OCI-M1 (cell line): ENCODE measurements around the gene KLHL29.

Experiments
- DNase-seq: peaks from one replicate; lab custom pipeline; 2025; lab: John Stamatoyannopoulos, UW

KLHL29 gene

DNA sequence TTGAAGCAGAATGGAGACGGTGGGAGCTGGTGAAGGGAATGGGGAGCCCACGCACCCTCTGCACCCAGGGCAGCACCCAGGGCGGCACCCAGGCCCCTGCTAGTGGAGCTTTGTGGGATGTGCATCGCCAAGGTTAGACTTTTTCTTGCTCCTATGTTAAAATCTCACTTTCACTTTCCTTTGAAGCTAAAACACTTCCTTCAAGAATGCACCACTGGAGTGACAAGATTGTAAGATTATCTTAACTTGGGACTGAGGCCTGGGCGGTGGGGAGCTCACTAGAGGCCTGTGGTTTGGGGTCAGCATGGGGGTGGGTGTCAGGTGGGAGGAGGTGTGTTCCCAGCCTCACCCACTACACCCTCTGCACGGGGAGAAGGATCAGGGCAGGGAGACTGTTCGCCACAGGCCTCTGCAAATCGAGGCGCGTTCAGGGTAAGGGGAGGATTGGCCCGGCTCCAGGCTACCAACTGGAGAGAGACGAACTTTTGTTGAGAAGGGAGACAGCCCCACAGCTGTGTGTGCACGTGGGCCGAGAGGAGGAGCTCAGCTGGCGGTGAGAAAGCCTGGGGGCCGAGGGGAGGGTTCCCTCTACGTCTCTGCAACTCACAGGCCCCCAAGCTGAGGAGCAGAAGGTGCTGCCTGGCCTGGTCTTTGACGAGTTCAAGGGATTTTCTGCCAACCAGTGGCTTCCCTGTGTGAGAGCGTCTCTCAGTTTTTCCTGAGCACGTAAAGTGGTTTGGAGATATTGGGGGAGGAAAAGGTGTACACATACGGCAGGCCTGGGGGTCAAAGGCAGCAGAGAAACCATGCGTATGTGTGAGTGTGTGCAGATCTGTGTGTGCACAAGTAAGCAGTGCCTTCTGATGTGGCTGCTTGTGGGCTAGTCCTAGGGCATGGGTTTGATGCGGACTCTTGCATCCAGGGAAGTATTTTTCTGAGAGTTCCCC is 147.7 kb downstream of the KLHL29 start:
- peak; percentile 77 for DNase-seq

DNA sequence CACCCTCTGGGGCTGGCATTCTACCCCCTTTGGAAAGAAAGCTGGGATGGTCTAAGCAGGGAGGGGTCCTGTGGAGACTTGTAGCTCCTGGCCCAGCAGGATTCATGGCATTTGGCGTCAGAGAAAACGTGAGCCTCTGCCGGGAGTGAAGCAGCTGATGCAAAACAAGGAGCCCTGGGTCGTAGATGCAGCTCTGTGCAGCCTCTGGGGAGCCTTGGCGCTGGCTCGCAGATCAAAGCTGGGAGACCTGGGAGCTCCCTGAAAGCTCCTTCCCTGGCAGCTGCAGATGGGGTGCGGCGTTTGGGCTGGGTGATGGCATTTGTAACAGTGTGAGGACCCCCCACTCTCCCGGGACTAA is 148.3 kb downstream of the KLHL29 start:
- no peak for DNase-seq

DNA sequence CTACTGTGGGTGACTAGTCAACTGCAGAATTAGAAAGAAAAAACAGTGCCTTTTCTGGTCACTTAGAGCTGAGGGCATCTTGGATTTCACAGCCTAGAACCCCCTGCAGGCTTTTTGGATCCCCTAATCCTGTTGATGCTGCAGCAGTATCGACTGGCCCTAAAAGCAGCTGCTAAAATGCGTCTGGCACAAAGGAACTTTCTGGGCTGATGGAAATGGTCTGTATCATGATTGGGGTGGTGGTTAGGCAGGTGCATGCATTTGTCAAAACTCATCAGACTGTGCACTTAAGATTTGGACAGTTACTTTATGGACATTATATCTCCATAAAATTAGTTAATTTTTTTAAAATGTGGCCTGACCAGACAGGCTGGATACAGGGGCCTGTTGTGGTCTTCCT is 149.8 kb downstream of the KLHL29 start:
- DNase-seq = no peak

DNA sequence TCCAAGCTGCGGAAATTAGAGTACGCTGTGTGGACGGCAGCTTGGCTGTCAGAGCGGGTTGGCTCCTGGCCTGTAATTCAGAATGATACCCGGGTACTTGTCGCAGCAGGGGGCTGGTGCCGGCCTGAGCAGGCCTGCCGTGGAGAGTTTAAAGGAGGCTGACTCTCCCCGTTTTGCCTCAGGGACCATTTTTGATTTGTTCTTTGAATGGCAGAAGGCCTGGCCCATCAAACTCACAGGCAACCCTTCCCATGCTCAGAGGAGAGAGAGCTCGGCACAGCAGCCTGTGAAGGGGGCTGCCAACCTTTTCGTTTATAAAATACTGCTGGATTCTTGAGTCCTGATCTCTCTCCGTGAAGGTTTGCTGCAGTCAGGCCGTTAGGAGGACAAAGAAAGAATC is 151.3 kb downstream of the KLHL29 start:
- DNase-seq = no peak

DNA sequence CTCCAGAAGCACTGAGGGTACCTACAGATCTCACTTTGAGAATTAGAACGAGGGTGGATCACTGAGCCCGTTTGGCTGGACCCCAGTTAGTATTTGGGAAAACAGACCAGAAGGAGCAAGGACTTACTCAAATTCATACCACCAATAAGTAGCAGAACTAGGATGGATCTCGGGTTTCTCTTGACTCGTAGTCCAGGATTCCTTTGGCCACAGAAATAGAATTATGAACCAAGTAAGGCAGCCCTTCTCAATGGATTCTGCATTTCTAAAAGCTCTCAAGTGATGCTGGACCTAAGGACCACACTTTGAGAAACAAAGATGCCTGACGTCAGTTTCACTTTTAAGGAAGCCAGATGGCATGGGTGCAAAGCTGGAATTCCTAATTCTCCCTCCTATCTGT is 153.0 kb downstream of the KLHL29 start:
- no peak for DNase-seq

DNA sequence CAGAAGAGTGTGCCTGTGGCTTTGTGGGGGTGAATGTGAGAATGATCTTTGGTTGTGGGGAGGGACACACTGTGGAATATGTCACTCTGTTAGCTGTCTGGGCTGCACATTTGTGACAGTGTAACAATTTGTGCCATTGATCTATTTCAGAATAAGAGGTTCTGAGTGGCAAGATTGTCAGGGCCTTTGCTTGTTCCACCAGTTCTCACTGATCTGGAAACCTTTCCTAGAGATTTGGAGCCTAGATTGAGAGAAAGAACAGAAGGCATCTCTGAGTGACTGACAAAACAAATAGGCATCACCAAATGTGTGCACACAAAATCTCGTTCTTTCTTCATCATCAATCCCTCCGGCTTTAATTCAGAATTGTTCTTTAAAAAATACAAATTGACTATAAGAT is 153.6 kb downstream of the KLHL29 start:
- no peak for DNase-seq

DNA sequence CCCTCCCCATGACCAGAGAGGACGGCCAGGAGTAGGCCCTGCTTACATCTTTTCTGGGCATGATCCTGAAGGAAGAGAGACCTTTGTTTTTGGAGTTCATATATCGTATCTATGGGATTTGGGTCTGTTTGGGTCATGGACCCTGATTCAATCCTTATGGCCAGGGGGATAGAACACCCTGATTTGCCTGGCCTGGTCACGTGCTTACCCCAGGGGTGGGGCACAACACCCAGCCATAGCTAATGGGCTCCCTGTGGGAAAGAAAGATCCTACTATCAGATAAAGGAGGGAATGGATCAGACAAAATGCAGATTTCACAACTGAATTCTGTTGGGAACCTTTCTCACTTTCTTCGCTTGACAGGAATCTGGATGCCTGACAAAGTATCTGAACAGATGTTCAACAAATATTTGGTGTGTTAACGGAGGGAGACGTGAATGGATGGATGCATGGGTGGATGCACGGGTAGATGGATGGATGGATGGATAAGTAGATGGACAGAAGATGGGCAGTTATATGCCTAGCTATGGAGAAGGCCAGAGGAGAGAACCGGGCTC is 155.9 kb downstream of the KLHL29 start:
- no peak for DNase-seq

DNA sequence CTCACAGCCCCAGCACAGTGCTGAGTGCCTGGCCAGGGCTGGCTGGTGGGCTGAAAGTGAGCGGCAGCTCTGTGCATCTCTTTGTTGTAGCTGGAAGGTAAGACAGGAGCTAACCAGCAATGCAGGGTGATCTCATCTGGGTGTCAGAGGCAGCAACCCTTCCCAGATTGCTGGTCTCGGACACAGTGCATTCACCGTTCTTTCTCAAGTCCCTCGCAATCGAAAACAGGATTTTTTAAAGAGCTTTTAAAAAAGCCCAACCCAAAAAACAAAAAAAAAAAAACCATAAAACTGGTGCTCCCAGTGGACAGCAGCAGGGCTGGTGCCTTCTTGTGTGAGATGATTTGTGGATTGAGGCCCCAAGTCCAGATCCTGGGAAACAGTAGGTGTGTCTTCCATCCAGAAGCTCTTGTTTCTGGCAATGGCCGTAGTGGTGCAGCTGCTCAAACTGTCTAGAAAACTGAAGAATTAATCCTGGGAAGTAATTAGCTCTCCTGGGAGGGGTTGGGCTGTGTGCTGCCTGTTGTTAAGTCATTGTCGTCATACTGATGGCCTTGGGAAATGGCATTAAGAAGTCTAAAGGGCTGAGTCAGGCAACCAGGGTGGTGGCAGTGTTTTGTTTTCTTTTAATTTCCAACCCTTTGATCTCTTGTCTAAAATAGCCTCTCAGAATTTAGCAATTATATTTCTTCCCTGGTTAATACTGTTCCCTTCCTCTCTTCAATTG is 156.7 kb downstream of the KLHL29 start:
- no peak for DNase-seq

DNA sequence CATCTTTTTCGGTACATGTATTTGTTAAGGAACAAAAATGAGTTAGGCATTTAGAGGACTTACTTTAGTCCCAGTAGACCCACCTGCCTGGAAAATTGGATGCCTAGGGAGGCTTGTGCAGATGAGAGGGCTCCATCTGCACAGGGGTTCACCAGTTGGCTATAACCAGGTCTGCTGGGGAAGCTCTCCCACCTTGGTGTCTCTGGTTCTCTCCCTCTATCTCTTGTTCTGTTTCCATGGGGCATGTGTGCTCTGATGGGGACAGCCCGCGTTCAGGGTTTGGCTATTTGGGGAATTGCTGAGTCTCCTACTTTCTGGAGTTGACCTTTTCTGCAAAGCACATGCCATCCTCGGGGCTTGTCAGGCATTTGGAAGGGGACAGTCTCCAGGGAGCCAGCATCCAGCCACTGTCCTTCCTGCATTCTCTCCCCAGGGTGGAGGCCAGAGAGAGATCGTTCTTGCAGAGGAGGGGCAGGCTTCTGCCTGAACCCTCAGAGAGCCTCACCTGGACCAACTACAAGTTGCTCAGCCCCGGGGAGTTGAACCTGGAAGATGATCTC is 157.3 kb downstream of the KLHL29 start:
- DNase-seq = no peak

DNA sequence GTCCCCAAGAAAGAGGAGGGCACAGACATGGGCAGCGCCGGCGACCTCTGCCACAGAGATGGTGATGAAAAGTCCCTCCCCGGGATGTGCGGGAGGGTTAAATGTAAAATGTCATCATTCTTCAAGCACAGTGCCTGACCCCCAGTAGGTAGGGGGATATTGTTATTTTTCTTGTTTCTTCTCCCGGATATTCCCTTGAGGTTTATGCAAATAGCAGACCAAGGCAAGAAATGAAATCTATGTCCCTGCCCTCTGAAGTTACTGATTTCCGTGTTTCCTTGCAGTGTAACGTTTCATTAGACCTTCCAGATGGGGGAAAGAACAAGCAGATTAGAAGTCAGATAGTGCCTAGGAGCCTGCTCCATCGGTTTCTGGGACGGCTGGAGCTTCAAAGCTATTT is 158.3 kb downstream of the KLHL29 start:
- no peak for DNase-seq

DNA sequence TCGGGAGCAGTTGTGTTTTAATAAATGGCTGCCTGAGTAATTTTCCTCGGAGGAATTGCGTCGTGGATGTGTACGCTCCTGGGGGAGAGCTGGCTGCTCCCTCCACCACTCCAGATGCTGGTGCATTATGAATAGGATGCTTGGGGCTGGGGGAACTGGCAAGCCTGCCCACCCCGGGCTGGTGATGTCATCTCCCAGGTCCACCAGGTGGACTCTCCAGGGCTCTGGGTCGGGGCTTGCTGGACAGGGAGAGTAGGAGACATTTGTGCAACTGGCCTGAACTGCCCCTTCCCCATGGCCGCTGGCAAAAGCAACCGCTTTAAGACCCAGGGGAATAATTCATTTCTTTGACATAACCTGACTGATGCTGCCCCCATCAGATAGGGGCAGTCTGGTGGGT is 158.7 kb downstream of the KLHL29 start:
- no peak for DNase-seq

DNA sequence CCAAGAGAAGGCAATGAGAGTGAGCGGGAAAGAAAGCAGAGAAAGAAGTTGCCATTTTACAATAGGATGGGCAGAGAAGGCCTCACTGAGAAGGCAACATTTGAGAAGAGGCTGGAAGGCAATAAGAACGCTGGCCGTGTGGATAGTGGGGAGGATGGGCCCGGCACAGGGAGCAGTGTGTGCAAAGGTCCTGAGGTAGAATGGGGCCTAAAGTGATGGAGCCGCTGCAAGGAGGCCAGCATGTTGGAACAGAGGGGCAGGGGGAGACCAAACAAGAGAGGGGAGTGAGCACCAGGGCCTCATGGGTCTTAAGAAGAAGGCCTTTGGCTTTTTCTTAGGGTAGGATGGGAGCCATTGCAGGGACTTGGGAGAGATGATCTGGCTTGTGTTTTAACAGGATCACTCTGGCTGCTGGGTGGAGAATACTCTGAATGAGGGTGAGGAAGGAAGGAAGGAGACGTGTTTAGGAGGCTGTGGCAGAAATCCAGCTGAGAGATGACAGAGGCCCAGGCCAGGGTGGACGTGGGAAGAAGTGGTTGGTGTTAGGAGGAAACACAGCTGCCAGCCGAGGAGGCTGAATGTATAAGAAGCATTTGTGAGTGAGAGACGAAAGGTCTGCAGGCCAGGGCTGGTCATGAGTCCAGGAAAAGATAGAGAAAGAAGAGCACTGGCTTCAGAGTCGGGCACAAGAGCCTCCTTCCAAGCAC is 159.8 kb downstream of the KLHL29 start:
- no peak for DNase-seq

DNA sequence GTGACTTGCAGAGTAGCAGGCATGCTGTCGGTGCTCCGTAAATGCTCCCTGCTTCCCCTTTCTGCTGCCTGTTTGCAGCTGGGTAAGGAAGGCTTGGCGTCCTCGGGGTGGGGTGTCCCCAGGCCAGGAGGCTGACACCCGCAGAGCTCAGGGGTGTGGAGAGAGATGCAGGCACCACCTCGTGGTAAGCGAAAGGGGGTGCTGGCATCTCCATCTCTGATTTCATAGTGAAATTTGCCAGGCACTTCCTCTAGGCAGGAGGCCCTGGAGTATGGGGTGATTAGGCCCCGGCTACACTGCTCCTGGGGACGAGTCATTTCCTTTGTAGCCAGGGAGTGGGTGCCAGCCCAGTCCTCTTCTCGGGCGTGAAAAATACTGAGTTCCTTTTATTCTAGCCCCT is 160.4 kb downstream of the KLHL29 start:
- no peak for DNase-seq

DNA sequence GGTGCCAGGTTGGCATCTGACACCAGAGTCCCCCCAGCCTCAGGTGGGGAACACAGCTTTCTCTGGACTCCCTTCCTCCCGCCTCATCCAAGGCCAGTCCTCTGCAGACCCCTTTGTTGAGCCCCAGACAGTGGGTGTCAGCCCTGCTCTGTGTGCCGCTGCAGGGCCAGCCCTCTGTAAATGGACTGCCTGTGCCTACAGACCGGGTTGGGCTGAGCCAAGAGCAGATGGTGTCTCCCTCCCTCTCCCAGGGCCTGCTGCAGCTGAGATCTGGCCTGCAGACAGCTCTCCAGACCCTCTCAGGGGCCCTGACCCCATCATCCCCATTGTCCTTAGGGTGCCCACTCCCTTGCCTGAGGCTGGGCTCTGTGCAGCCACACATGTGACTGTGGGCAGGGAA is 160.8 kb downstream of the KLHL29 start:
- no peak for DNase-seq

DNA sequence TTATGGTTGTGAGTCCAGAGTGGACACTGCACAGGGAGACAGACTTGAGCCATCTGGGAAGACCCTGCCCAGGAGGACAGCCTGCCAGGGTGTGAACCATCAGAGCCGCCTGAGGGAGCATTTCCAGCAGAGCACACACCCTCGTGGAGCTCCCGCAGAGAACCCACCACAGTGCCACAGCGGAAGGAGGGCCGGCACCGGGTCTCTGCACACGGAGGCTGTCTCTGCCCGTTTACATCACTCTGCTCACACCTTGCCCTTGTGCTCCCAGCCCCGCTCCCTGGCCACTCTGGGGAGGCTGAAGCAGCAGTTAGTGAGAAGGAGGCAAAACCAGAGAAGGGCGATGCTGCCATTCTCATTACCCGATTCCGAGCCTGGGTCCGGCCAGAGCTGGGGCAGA is 161.9 kb downstream of the KLHL29 start:
- DNase-seq = no peak

DNA sequence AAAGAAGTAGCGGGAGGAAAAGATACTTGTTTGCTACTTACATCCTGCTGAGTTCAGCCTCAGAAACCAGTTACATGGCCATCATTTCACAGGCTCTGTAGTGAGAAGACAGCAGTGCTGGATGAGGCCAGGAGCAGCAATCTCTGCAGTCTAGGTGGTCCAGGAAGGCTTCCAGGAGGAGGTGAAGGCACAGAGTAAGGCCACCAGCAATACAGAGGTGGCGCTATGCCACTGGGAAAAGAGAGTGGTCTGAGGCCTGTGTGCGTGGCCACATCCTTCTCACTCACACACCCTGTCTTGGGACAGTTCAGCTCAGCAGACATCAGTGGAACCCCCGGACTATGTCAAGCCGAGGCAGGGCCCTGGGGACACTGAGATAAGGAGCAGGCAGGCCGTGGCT is 162.7 kb downstream of the KLHL29 start:
- no peak for DNase-seq

DNA sequence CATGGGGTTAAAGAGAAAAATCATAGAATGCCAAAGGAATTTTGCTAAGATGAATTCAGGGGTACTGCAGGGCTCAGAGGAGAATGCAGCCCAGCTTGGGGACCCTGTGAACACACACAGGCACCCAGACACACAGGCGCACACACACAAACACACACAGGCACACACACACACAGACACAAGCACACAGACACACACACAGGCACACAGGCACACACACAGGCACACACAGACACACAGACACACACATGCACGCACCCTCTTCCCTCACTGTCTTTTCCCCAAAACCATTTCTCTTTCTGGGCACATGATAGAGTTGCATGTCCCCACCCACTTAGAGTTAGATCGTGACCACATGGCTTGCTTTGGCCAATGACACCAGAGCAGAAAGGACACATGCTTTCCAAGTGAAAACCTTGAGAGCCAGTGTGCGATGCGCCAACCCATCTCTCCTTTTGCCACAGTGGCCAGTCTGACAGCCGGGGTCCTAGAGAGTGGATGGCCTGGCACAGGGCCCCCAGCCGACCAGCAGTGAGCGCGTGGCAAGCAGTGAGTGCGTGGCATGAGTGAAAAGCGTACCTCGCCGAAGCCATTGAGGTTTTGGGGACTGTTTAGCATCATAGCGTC is 163.3 kb downstream of the KLHL29 start:
- DNase-seq = no peak

DNA sequence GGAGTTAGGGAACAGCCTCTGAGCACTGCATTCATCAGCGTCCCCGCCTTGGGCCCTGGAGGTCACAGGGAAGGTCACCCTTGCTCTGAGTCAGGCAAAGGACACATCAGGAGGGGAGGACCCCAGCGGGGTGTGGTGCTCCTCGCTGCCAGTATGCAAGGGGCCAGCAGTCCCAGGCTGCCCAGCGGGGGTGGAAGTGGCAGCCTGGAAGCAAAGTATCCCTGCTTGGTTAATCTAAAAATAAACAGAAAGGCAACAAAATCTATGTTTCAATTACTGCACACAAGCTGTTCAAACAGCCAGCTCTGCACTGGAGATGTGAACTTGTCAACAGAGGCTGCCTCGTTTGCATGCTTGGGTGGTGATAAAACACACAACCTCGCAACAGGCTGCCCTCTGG is 164.1 kb downstream of the KLHL29 start:
- DNase-seq = no peak

DNA sequence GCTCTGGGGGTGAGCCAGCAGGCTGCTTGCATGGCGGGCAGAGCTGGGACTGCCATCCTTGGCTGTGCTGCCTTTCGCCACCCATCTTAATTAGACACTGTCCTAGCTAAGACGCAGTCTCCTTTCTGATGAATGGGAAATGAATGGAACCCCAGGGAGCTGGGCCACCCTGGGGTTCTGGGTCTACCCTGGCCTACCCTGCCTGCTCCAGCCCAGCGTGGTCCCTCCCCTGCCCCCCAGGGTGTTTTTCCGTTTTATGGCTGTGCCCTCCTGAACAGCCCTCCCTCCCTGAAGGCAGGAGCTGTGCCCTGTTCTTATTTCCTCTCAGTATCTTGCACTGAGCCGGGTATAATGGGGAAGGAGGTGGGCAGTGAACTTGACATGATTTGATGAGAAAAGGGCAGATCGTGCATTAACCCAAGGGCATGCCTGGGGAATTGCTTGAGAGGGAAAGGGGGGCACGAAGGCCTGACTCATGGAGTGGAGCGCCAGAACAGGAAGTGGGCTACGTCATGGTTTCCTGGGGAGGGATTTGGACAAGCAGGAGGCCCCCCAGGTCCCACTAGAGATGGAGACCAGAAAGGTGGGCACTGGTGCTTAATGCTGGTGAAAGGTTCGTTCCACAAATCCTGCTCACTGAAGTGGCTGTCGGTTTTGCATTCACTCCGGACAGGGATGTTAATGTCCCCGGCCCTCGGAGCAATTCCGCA is 165.0 kb downstream of the KLHL29 start:
- no peak for DNase-seq

DNA sequence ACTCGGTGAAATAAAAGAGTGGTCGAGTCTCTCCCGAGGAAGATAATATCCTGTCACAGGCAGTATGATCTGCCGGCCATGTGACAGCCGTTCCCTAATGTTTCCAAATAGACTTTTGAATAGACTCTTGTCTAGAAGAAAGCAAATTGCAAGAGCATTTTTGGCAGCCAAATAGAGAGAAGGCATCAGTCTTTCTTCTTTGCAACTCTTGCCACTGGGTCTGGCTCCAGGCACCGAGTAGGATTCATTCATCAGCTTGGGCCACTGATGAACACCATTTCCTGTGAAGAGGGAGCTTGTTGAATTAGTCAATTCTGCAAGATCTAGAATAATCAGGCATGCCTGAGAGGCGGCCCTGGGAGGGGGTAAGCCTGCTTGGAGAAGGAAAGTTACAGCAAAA is 165.6 kb downstream of the KLHL29 start:
- DNase-seq = no peak

DNA sequence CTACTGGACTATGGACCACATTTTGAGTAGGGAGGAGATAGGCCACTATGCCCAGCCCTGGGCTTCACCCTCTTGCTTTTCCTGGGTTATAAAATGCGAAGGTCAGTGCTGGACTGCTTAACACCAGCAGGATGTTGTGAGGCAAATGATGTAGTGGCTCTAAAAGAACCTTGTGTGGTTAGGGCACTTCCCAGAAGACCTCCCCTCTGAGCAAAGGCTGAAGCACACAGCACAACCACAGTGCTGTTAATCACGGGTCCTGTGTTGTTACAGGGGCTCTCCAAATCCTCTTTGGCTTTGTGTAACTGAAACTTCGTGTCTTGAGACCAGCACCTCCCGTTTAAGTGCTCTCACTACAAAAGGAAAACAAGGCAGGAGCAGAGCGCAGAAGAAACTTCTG is 166.9 kb downstream of the KLHL29 start:
- no peak for DNase-seq
